ENCODE data around the gene EMX2. TPM values are rescaled to one million over a fixed set of nuclear protein-coding genes. Genes with fewer than 3 reads are reported as not detected.

Gene EMX2
- polyA plus RNA-seq, 1 donor from 2014 or later, result 0.12 TPM

GRCh38 chr10:117594722-117595121 lies 52.2 kb downstream of the EMX2 start:
- Histone ChIP-seq H3K9me3 (ENCODE audit: low read length) (no peaks in the 10 kb centered on the region), H4K20me1 (ENCODE audit: insufficient read depth) (no peaks in the 10 kb centered on the region), H2AFZ (ENCODE audit: low read depth, low read length) (no peak overlapping the region), H3K27me3 (ENCODE audit: insufficient read depth, low read depth, low read length) (no peaks in the 10 kb centered on the region), H3F3A (ENCODE audit: insufficient read depth, low read length, poor library complexity, severe bottlenecking) (no peaks in the 10 kb centered on the region), H3K79me2 (replicated peaks; ENCODE audit: insufficient read depth, low read length) (no peaks in the 10 kb centered on the region), H3K9me2 (ENCODE audit: insufficient read depth, low read length) (no peaks in the 10 kb centered on the region), H3K4me2 (ENCODE audit: low read length) (no peak overlapping the region), H3K36me3 (ENCODE audit: insufficient read depth, low read length) (no peaks in the 10 kb centered on the region), H3K27ac (ENCODE audit: low read length) (no peak overlapping the region), H3K4me3 (ENCODE audit: low read length) (no peak overlapping the region), H3K9ac (ENCODE audit: low read length) (no peak overlapping the region)
- TF ChIP-seq SMC3 (conservative IDR thresholded peaks at IDR 0.05; ENCODE audit: poor library complexity) (no peak), POLR2AphosphoS5 (IDR thresholded peaks at IDR 0.05) (no peak), RAD21 (conservative IDR thresholded peaks at IDR 0.05) (no peak), EZH2 (IDR thresholded peaks at IDR 0.05; ENCODE audit: borderline replicate concordance, insufficient read depth, low read length, poor library complexity, severe bottlenecking) (no peak), TAF1 (IDR thresholded peaks at IDR 0.05; ENCODE audit: low read depth) (no peak), EP300 (conservative IDR thresholded peaks at IDR 0.05; ENCODE audit: poor library complexity, severe bottlenecking) (no peak), CTCF (IDR thresholded peaks at IDR 0.05; ENCODE audit: poor library complexity, severe bottlenecking) (no peak), REST (IDR thresholded peaks at IDR 0.05; ENCODE audit: borderline replicate concordance) (no peak), MXI1 (conservative IDR thresholded peaks at IDR 0.05; ENCODE audit: poor library complexity, severe bottlenecking) (no peak)

- Histone ChIP-seq H3K4me2 (ENCODE audit: low read length) (no peak overlapping the region), H2AFZ (ENCODE audit: low read depth, low read length) (no peak overlapping the region), H3K36me3 (ENCODE audit: insufficient read depth, low read length) (no peaks in the 10 kb centered on the region), H3K9ac (ENCODE audit: low read length) (no peak overlapping the region), H3F3A (ENCODE audit: insufficient read depth, low read length, poor library complexity, severe bottlenecking) (no peaks in the 10 kb centered on the region), H4K20me1 (ENCODE audit: insufficient read depth) (no peaks in the 10 kb centered on the region), H3K79me2 (replicated peaks; ENCODE audit: insufficient read depth, low read length) (no peaks in the 10 kb centered on the region), H3K9me2 (ENCODE audit: insufficient read depth, low read length) (no peaks in the 10 kb centered on the region), H3K9me3 (ENCODE audit: low read length) (no peaks in the 10 kb centered on the region), H3K27ac (ENCODE audit: low read length) (no peak overlapping the region), H3K27me3 (ENCODE audit: insufficient read depth, low read depth, low read length) (no peaks in the 10 kb centered on the region), H3K4me3 (ENCODE audit: low read length) (no peak overlapping the region)
- TF ChIP-seq RAD21 (conservative IDR thresholded peaks at IDR 0.05), result no peak
- no peak for TF ChIP-seq EZH2 (IDR thresholded peaks at IDR 0.05; ENCODE audit: borderline replicate concordance, insufficient read depth, low read length, poor library complexity, severe bottlenecking)
- TF ChIP-seq SMC3 (conservative IDR thresholded peaks at IDR 0.05; ENCODE audit: poor library complexity), result no peak
- TF ChIP-seq EP300 (conservative IDR thresholded peaks at IDR 0.05; ENCODE audit: poor library complexity, severe bottlenecking), result no peak
- TF ChIP-seq MXI1 (conservative IDR thresholded peaks at IDR 0.05; ENCODE audit: poor library complexity, severe bottlenecking), result no peak
- TF ChIP-seq CTCF (IDR thresholded peaks at IDR 0.05; ENCODE audit: poor library complexity, severe bottlenecking), result no peak
- no peak for TF ChIP-seq REST (IDR thresholded peaks at IDR 0.05; ENCODE audit: borderline replicate concordance)
- TF ChIP-seq TAF1 (IDR thresholded peaks at IDR 0.05; ENCODE audit: low read depth), result no peak
- TF ChIP-seq POLR2AphosphoS5 (IDR thresholded peaks at IDR 0.05), result no peak
Observed at GRCh38 chr10:117596706-117597105, 54.2 kb downstream of the EMX2 start.
